ENCODE results near the gene VTI1A. TPM values are rescaled to one million over a fixed set of nuclear protein-coding genes. Genes with fewer than 3 reads are reported as not detected.

The VTI1A gene
- total and polyA plus RNA-seq, 2 of the 8 experiments (the other 6 are each of a cell fraction or from before 2014, with no cell fraction given): 6.0 to 20.0 TPM

DNA sequence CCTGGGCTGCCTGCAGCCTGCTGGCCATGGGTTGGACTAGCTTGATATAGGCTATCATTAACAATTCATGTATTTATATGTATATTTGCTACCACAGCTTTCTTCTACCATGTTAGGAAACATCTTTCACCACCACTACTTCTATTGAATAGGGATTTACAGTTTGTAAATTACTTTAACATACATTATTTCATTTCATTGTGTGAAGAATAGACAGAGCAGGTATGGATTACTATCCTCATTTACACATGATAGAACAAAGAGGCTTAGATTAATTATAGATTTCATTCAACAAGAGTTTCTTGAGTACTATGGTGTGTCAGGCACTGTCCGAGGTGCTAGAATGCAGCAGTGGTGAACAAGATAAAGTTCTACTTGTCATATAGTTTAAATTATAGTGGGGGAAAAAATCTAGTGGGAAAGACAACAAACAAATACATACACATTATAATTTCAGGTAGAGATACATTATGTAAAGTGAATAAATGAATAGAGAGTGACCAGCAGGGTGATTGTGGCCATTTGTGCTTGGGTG, 20.6 kb downstream of the VTI1A start (continued):
- TF ChIP-seq, protein P1, sequence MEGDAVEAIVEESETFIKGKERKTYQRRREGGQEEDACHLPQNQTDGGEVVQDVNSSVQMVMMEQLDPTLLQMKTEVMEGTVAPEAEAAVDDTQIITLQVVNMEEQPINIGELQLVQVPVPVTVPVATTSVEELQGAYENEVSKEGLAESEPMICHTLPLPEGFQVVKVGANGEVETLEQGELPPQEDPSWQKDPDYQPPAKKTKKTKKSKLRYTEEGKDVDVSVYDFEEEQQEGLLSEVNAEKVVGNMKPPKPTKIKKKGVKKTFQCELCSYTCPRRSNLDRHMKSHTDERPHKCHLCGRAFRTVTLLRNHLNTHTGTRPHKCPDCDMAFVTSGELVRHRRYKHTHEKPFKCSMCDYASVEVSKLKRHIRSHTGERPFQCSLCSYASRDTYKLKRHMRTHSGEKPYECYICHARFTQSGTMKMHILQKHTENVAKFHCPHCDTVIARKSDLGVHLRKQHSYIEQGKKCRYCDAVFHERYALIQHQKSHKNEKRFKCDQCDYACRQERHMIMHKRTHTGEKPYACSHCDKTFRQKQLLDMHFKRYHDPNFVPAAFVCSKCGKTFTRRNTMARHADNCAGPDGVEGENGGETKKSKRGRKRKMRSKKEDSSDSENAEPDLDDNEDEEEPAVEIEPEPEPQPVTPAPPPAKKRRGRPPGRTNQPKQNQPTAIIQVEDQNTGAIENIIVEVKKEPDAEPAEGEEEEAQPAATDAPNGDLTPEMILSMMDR (IDR thresholded peaks at IDR 0.05; ENCODE audit: control extremely low read depth in 1 of 3, insufficient read depth in 1 of 3, low read depth in 1 of 3, low read length in 3 of 3): no peak
- TF ChIP-seq SUZ12 (IDR thresholded peaks at IDR 0.05; ENCODE audit: low read length) (no peak), CHD1 (IDR thresholded peaks at IDR 0.05; ENCODE audit: low read depth, low read length) (no peak), SRF (IDR thresholded peaks at IDR 0.05; ENCODE audit: low read depth, low read length) (no peak), FOSL1 (IDR thresholded peaks at IDR 0.05; ENCODE audit: insufficient read depth, low read depth, low read length) (no peak), GTF2F1 (IDR thresholded peaks at IDR 0.05; ENCODE audit: borderline replicate concordance, low read depth, low read length) (no peak), NANOG (IDR thresholded peaks at IDR 0.05; ENCODE audit: insufficient read depth, low read depth, low read length, poor library complexity, severe bottlenecking) (no peak), CTBP2 (IDR thresholded peaks at IDR 0.05; ENCODE audit: borderline replicate concordance, insufficient read depth, insufficient read length, low read length) (no peak), HDAC2 (IDR thresholded peaks at IDR 0.05; ENCODE audit: borderline replicate concordance in 1 of 2, low read depth in 2 of 2, low read length in 2 of 2) (no peak)
